ENCODE results near the gene TLE1. TPM values are rescaled to one million over a fixed set of nuclear protein-coding genes. Genes with fewer than 3 reads are reported as not detected.

Gene TLE1
- polyA plus RNA-seq, 4 donors = 5.9 to 28.6 (median 18.8) TPM

- Histone ChIP-seq H3K4me3 (ENCODE audit: low read depth in 1 of 3, low read length in 3 of 3) (no peak overlapping the region), H3K9me3 (ENCODE audit: control insufficient read depth in 2 of 2, insufficient read depth in 1 of 2, low read depth in 1 of 2, low read length in 1 of 2) (peaks cover 0 to 3% of the 10 kb centered on the region in 2 donors), H3K27me3 (ENCODE audit: control insufficient read depth in 3 of 3, insufficient read depth in 3 of 3, low read length in 3 of 3) (no peaks in the 10 kb centered on the region), H3K4me1 (ENCODE audit: control insufficient read depth in 3 of 3, insufficient read depth in 2 of 3, low read depth in 1 of 3, low read length in 2 of 3) (peaks cover 0 to 4% (median 0%) of the 10 kb centered on the region in 3 donors), H3K27ac (ENCODE audit: low read depth in 1 of 3, low read length in 2 of 3) (no peak overlapping the region), H3K36me3 (ENCODE audit: control insufficient read depth in 3 of 3, insufficient read depth in 2 of 3, low read depth in 1 of 3, low read length in 3 of 3) (no peaks in the 10 kb centered on the region)
- FAIRE-seq (no peak), DNase-seq (no peak)
- WGBS, 3 donors = 82 to 91% (median 90%) methylated on average over 4 of the region's 4 CpGs
Measured at GRCh38 chr9:81563020-81563407, 126.3 kb downstream of the TLE1 start.

- H3K27ac ChIP-seq (ENCODE audit: low read depth in 1 of 3, low read length in 2 of 3) = no peak overlapping the region
- DNase-seq (no peak), FAIRE-seq (no peak)
- no peak overlapping the region for H3K4me3 ChIP-seq (ENCODE audit: low read depth in 1 of 3, low read length in 3 of 3)
- H3K9me3 ChIP-seq (ENCODE audit: control insufficient read depth in 2 of 2, insufficient read depth in 1 of 2, low read depth in 1 of 2, low read length in 1 of 2) = peaks cover 0 to 3% of the 10 kb centered on the region in 2 donors
- WGBS, 3 donors = 87 to 88% (median 88%) methylated on average over 10 of the region's 10 CpGs
- H3K4me1 ChIP-seq (ENCODE audit: control insufficient read depth in 3 of 3, insufficient read depth in 2 of 3, low read depth in 1 of 3, low read length in 2 of 3) = peaks cover 0 to 4% (median 0%) of the 10 kb centered on the region in 3 donors
- H3K36me3 ChIP-seq (ENCODE audit: control insufficient read depth in 3 of 3, insufficient read depth in 2 of 3, low read depth in 1 of 3, low read length in 3 of 3) = no peaks in the 10 kb centered on the region
- no peaks in the 10 kb centered on the region for H3K27me3 ChIP-seq (ENCODE audit: control insufficient read depth in 3 of 3, insufficient read depth in 3 of 3, low read length in 3 of 3)
Measured at GRCh38 chr9:81562231-81563019, 126.9 kb downstream of the TLE1 start.

GRCh38 chr9:81560851-81561732, 128.3 kb downstream of the TLE1 start:
- no peaks in the 10 kb centered on the region for H3K36me3 ChIP-seq (ENCODE audit: control insufficient read depth in 3 of 3, insufficient read depth in 2 of 3, low read depth in 1 of 3, low read length in 3 of 3)
- H3K4me1 ChIP-seq (ENCODE audit: control insufficient read depth in 3 of 3, insufficient read depth in 2 of 3, low read depth in 1 of 3, low read length in 2 of 3) = peaks cover 0 to 4% (median 0%) of the 10 kb centered on the region in 3 donors
- DNase-seq (no peak), FAIRE-seq (no peak)
- no peak overlapping the region for H3K27ac ChIP-seq (ENCODE audit: low read depth in 1 of 3, low read length in 2 of 3)
- peaks cover 0 to 3% of the 10 kb centered on the region in 2 donors for H3K9me3 ChIP-seq (ENCODE audit: control insufficient read depth in 2 of 2, insufficient read depth in 1 of 2, low read depth in 1 of 2, low read length in 1 of 2)
- no peak overlapping the region for H3K4me3 ChIP-seq (ENCODE audit: low read depth in 1 of 3, low read length in 3 of 3)
- H3K27me3 ChIP-seq (ENCODE audit: control insufficient read depth in 3 of 3, insufficient read depth in 3 of 3, low read length in 3 of 3) = no peaks in the 10 kb centered on the region
- WGBS, 3 donors = 78 to 83% (median 79%) methylated on average over 13 of the region's 13 CpGs

GRCh38 chr9:81559709-81560108, 129.6 kb downstream of the TLE1 start:
- WGBS, 3 donors = 73 to 76% (median 73%) methylated on average over 4 of the region's 4 CpGs
- Histone ChIP-seq H3K36me3 (ENCODE audit: control insufficient read depth in 3 of 3, insufficient read depth in 2 of 3, low read depth in 1 of 3, low read length in 3 of 3) (no peaks in the 10 kb centered on the region), H3K9me3 (ENCODE audit: control insufficient read depth in 2 of 2, insufficient read depth in 1 of 2, low read depth in 1 of 2, low read length in 1 of 2) (peaks cover 0 to 3% of the 10 kb centered on the region in 2 donors), H3K4me3 (ENCODE audit: low read depth in 1 of 3, low read length in 3 of 3) (no peak overlapping the region), H3K4me1 (ENCODE audit: control insufficient read depth in 3 of 3, insufficient read depth in 2 of 3, low read depth in 1 of 3, low read length in 2 of 3) (no peaks in the 10 kb centered on the region), H3K27me3 (ENCODE audit: control insufficient read depth in 3 of 3, insufficient read depth in 3 of 3, low read length in 3 of 3) (no peaks in the 10 kb centered on the region), H3K27ac (ENCODE audit: low read depth in 1 of 3, low read length in 2 of 3) (no peak overlapping the region)
- DNase-seq (no peak), FAIRE-seq (no peak)

GRCh38 chr9:81559197-81559596, 130.2 kb downstream of the TLE1 start:
- Histone ChIP-seq H3K4me1 (ENCODE audit: control insufficient read depth in 3 of 3, insufficient read depth in 2 of 3, low read depth in 1 of 3, low read length in 2 of 3) (no peaks in the 10 kb centered on the region), H3K9me3 (ENCODE audit: control insufficient read depth in 2 of 2, insufficient read depth in 1 of 2, low read depth in 1 of 2, low read length in 1 of 2) (no peaks in the 10 kb centered on the region), H3K27me3 (ENCODE audit: control insufficient read depth in 3 of 3, insufficient read depth in 3 of 3, low read length in 3 of 3) (no peaks in the 10 kb centered on the region), H3K27ac (ENCODE audit: low read depth in 1 of 3, low read length in 2 of 3) (no peak overlapping the region), H3K4me3 (ENCODE audit: low read depth in 1 of 3, low read length in 3 of 3) (no peak overlapping the region), H3K36me3 (ENCODE audit: control insufficient read depth in 3 of 3, insufficient read depth in 2 of 3, low read depth in 1 of 3, low read length in 3 of 3) (no peaks in the 10 kb centered on the region)
- 87 to 94% (median 89%) methylated on average over 4 of the region's 4 CpGs for WGBS, 3 donors
- no peak for FAIRE-seq
- no peak for DNase-seq

GRCh38 chr9:81558091-81558830, 131.1 kb downstream of the TLE1 start:
- peak overlapping the region in 1 of 3 donors; percentile 18 for H3K27ac ChIP-seq (ENCODE audit: low read depth in 1 of 3, low read length in 2 of 3)
- H3K27me3 ChIP-seq (ENCODE audit: control insufficient read depth in 3 of 3, insufficient read depth in 3 of 3, low read length in 3 of 3) = no peaks in the 10 kb centered on the region
- H3K4me3 ChIP-seq (ENCODE audit: low read depth in 1 of 3, low read length in 3 of 3) = no peak overlapping the region
- peak in 1 of 2 donors; percentile 11 for DNase-seq
- H3K9me3 ChIP-seq (ENCODE audit: control insufficient read depth in 2 of 2, insufficient read depth in 1 of 2, low read depth in 1 of 2, low read length in 1 of 2) = no peaks in the 10 kb centered on the region
- no peaks in the 10 kb centered on the region for H3K4me1 ChIP-seq (ENCODE audit: control insufficient read depth in 3 of 3, insufficient read depth in 2 of 3, low read depth in 1 of 3, low read length in 2 of 3)
- 19 to 33% (median 27%) methylated on average over 6 of the region's 6 CpGs for WGBS, 3 donors
- H3K36me3 ChIP-seq (ENCODE audit: control insufficient read depth in 3 of 3, insufficient read depth in 2 of 3, low read depth in 1 of 3, low read length in 3 of 3) = no peaks in the 10 kb centered on the region
- no peak for FAIRE-seq

- WGBS, 3 donors = 74 to 84% (median 75%) methylated on average over 2 of the region's 2 CpGs
- H3K36me3 ChIP-seq (ENCODE audit: control insufficient read depth in 3 of 3, insufficient read depth in 2 of 3, low read depth in 1 of 3, low read length in 3 of 3) = no peaks in the 10 kb centered on the region
- H3K4me1 ChIP-seq (ENCODE audit: control insufficient read depth in 3 of 3, insufficient read depth in 2 of 3, low read depth in 1 of 3, low read length in 2 of 3) = peaks cover 0 to 4% (median 0%) of the 10 kb centered on the region in 3 donors
- H3K27ac ChIP-seq (ENCODE audit: low read depth in 1 of 3, low read length in 2 of 3) = no peak overlapping the region
- no peaks in the 10 kb centered on the region for H3K27me3 ChIP-seq (ENCODE audit: control insufficient read depth in 3 of 3, insufficient read depth in 3 of 3, low read length in 3 of 3)
- H3K4me3 ChIP-seq (ENCODE audit: low read depth in 1 of 3, low read length in 3 of 3) = no peak overlapping the region
- FAIRE-seq (no peak), DNase-seq (no peak)
- H3K9me3 ChIP-seq (ENCODE audit: control insufficient read depth in 2 of 2, insufficient read depth in 1 of 2, low read depth in 1 of 2, low read length in 1 of 2) = no peaks in the 10 kb centered on the region
Measured at GRCh38 chr9:81557452-81558090, 131.8 kb downstream of the TLE1 start.

- DNase-seq (no peak), FAIRE-seq (no peak)
- Histone ChIP-seq H3K27me3 (ENCODE audit: control insufficient read depth in 3 of 3, insufficient read depth in 3 of 3, low read length in 3 of 3) (no peaks in the 10 kb centered on the region), H3K36me3 (ENCODE audit: control insufficient read depth in 3 of 3, insufficient read depth in 2 of 3, low read depth in 1 of 3, low read length in 3 of 3) (no peaks in the 10 kb centered on the region), H3K27ac (ENCODE audit: low read depth in 1 of 3, low read length in 2 of 3) (no peak overlapping the region), H3K4me1 (ENCODE audit: control insufficient read depth in 3 of 3, insufficient read depth in 2 of 3, low read depth in 1 of 3, low read length in 2 of 3) (peaks cover 0 to 7% (median 0%) of the 10 kb centered on the region in 3 donors), H3K9me3 (ENCODE audit: control insufficient read depth in 2 of 2, insufficient read depth in 1 of 2, low read depth in 1 of 2, low read length in 1 of 2) (no peaks in the 10 kb centered on the region), H3K4me3 (ENCODE audit: low read depth in 1 of 3, low read length in 3 of 3) (no peak overlapping the region)
- WGBS, 3 donors = 91 to 98% (median 96%) methylated on average over 2 of the region's 2 CpGs
Measured at GRCh38 chr9:81556923-81557322, 132.4 kb downstream of the TLE1 start.
